Prostate gland (tissue), 2 donors: ENCODE data around the gene PDSS2.

Experiments used
- CTCF ChIP-seq, 4 experiments: fragments of 200-600 bp in 2 of 4; fragments of 450-650 bp in 2 of 4; sonication (generic) in 2 of 4; IDR thresholded peaks; 1 replicate in 3 of 4; 2 replicates in 1 of 4; pipeline ENCODE4 v1.5.1; 2016 to 2019; ENCODE audit warnings: antibody characterized with exemption in 4 of 4, mild to moderate bottlenecking in 2 of 4, moderate library complexity in 2 of 4
- POLR2AphosphoS5 ChIP-seq: sonication (generic); formaldehyde crosslinking; IDR thresholded peaks from one replicate; pipeline ENCODE4 v1.6.1; 2017; ENCODE audit warnings: antibody characterized with exemption

- no peak for TF ChIP-seq POLR2AphosphoS5
- TF ChIP-seq CTCF (IDR thresholded peaks at IDR 0.05) = no peak
Observed at GRCh38 chr6:107491138-107491609, 31.8 kb upstream of the PDSS2 start.
